Fibroblast of villous mesenchyme (primary cell): Measurements from ENCODE around the gene PLCL1. TPM values are rescaled to one million over a fixed set of nuclear protein-coding genes. Genes with fewer than 3 reads are reported as not detected.

Experiments used
- DNase-seq: peaks from one replicate; pipeline ENCODE4 v3.0.0-alpha.2; 2010; ENCODE audit warnings: low read depth
- H3K4me3 ChIP-seq: 2 replicates; pipeline ENCODE4 v1.5.1; 2011; ENCODE audit warnings: low read depth, mild to moderate bottlenecking, low read length
- CTCF ChIP-seq: IDR thresholded peaks from 2 replicates; pipeline ENCODE4 v1.5.1; 2012; ENCODE audit warnings: low read depth, mild to moderate bottlenecking, low read length; ENCODE audit not compliant: insufficient read depth
- total RNA-seq: library from RNA; depleted of rRNA; stranded (reverse); fragments of >200 nt; gene quantifications from 2 replicates; pipeline ENCODE4 v1.2.3, GENCODE V29; 2012

The PLCL1 gene
- total RNA-seq, 1 donor = 0.43 TPM

GRCh38 chr2:197960786-197961185 lies 156.4 kb downstream of the PLCL1 start:
- no peak overlapping the region for H3K4me3 ChIP-seq
- no peak for TF ChIP-seq CTCF
- no peak for DNase-seq

- DNase-seq = no peak
- no peak for TF ChIP-seq CTCF
Observed at GRCh38 chr2:197964720-197965119, 160.3 kb downstream of the PLCL1 start.

GRCh38 chr2:197965756-197966155 lies 161.4 kb downstream of the PLCL1 start:
- no peak overlapping the region for H3K4me3 ChIP-seq
- DNase-seq = no peak
- no peak for TF ChIP-seq CTCF

More at GRCh38 chr2:197964720-197965119, 160.3 kb downstream of the PLCL1 start:
- no peak overlapping the region for H3K4me3 ChIP-seq

- no peak for DNase-seq
- no peak overlapping the region for H3K4me3 ChIP-seq
- TF ChIP-seq CTCF = no peak
Observed at GRCh38 chr2:197969391-197969893, 165.0 kb downstream of the PLCL1 start.

- DNase-seq = peak; percentile 65
- no peak overlapping the region for H3K4me3 ChIP-seq
- TF ChIP-seq CTCF = no peak
Observed at GRCh38 chr2:197972061-197972460, 167.7 kb downstream of the PLCL1 start.

GRCh38 chr2:197972587-197972986 lies 168.2 kb downstream of the PLCL1 start:
- H3K4me3 ChIP-seq = no peak overlapping the region
- TF ChIP-seq CTCF = no peak
- no peak for DNase-seq

GRCh38 chr2:197973772-197974171 lies 169.4 kb downstream of the PLCL1 start:
- H3K4me3 ChIP-seq = no peak overlapping the region
- no peak for DNase-seq
- TF ChIP-seq CTCF = no peak
